Measurements from ENCODE around the gene ANAPC13. TPM values are rescaled to one million over a fixed set of nuclear protein-coding genes. Genes with fewer than 3 reads are reported as not detected.
A peak's percentile ranks its signal among the peaks of the same experiment; 100 is the strongest.

The ANAPC13 gene
- total RNA-seq, 1 experiment from 2014 or later = 81.9 TPM

DNA sequence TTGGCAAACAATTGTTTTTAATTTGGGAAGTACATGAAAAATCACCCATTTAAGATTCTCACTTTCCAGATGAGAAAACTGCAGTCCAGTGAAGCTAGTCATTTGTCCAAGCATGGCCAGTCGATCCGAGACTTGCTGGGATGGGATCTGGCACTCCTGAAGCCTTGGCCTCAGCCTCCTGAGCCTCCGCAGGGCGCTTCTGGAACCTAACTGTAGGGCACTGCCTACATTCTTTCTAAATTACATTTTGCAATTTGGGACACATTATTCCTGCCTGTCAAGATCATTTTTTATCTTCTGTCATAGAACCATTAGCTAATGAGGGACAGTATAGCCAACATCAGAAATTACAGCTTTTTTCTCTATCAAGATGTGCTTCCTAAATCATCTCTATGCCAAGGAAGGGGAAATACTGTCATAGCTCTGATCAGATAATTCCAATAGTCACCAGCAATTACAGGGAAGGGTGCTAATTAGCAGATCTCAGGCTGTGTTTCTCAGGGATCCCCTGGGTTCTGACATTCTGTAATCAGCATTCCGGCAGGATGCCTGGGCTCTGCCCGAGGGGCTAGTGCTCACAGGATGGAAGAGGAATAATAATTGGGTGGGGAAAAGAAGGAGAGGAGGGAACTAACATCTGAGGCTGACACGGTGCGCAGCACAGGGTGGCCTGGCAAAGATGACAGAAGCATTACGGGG is 28.3 kb downstream of the ANAPC13 start:
- no peaks in the 10 kb centered on the region for H3K27me3 ChIP-seq (replicated peaks)
- no peak for DNase-seq (ENCODE audit: low read depth in 1 of 2, low spot score in 2 of 2)
- H3K4me3 ChIP-seq = no peak overlapping the region
- H3K27ac ChIP-seq = no peak overlapping the region
- no peaks in the 10 kb centered on the region for H3K36me3 ChIP-seq
- H3K4me1 ChIP-seq (replicated peaks) = peaks cover 9% of the 10 kb centered on the region
- H3K9me3 ChIP-seq (replicated peaks) = no peaks in the 10 kb centered on the region

DNA sequence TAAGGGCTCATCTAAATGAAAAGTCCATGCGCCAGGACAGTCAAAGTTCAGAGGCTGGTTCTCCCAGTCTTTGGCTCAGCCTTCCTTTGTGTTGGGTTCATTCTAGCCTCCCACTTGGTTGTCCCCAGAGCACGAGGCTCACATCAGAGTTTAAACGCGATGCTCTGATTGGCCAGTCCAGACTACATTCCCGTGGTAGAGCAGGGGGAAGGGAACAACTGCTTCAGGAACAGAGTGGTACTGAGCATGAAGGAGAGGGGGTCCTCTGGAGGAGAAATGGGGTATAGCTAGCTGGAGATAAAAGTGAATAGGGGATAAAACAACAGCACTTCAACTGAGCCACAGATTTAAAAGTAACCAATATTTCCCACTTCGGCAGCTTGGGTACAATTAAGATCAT is 32.2 kb downstream of the ANAPC13 start:
- Histone ChIP-seq H3K27ac (no peak overlapping the region), H3K4me1 (replicated peaks) (no peaks in the 10 kb centered on the region), H3K9me3 (replicated peaks) (no peaks in the 10 kb centered on the region), H3K27me3 (replicated peaks) (no peaks in the 10 kb centered on the region), H3K36me3 (no peaks in the 10 kb centered on the region), H3K4me3 (no peak overlapping the region)
- no peak for DNase-seq (ENCODE audit: low read depth in 1 of 2, low spot score in 2 of 2)

DNA sequence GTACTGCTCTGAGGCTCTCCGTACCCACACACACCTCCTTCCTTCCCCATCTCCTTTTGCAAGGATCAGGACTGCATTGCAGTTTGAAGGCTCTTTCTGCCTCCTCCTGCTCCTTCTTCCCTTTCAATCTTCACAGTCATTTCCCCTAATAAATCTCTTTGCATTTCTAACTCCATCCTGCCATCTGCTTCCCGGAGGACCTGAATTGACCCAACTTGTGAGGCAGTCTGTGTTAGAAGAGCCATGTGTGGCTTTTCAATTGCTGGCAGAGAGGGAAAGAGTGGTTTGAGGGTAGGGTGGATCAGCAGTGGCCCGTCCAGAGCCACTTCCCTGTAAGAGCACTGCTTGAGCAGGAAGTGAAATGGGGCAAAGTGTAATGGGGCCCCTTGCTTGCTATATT is 35.8 kb downstream of the ANAPC13 start:
- H3K27ac ChIP-seq = no peak overlapping the region
- no peak overlapping the region for H3K4me3 ChIP-seq
- no peaks in the 10 kb centered on the region for H3K9me3 ChIP-seq (replicated peaks)
- H3K27me3 ChIP-seq (replicated peaks) = no peaks in the 10 kb centered on the region
- DNase-seq (ENCODE audit: low read depth in 1 of 2, low spot score in 2 of 2) = no peak
- H3K4me1 ChIP-seq (replicated peaks) = peaks cover 15% of the 10 kb centered on the region
- no peaks in the 10 kb centered on the region for H3K36me3 ChIP-seq

- H3K36me3 ChIP-seq = no peaks in the 10 kb centered on the region
- no peak overlapping the region for H3K4me3 ChIP-seq
- H3K27me3 ChIP-seq (replicated peaks) = no peaks in the 10 kb centered on the region
- no peak for DNase-seq (ENCODE audit: low read depth in 1 of 2, low spot score in 2 of 2)
- peaks cover 15% of the 10 kb centered on the region for H3K4me1 ChIP-seq (replicated peaks)
- no peak overlapping the region for H3K27ac ChIP-seq
- H3K9me3 ChIP-seq (replicated peaks) = no peaks in the 10 kb centered on the region
These were observed 36.5 kb downstream of the ANAPC13 start for GRCh38 chr3:134449277-134449676.

- DNase-seq (ENCODE audit: low read depth in 1 of 2, low spot score in 2 of 2) = no peak
- peaks cover 15% of the 10 kb centered on the region for H3K4me1 ChIP-seq (replicated peaks)
- no peaks in the 10 kb centered on the region for H3K9me3 ChIP-seq (replicated peaks)
- no peak overlapping the region for H3K27ac ChIP-seq
- H3K4me3 ChIP-seq = no peak overlapping the region
- no peaks in the 10 kb centered on the region for H3K27me3 ChIP-seq (replicated peaks)
- H3K36me3 ChIP-seq = no peaks in the 10 kb centered on the region
These were observed 37.1 kb downstream of the ANAPC13 start for GRCh38 chr3:134448664-134449063.

DNA sequence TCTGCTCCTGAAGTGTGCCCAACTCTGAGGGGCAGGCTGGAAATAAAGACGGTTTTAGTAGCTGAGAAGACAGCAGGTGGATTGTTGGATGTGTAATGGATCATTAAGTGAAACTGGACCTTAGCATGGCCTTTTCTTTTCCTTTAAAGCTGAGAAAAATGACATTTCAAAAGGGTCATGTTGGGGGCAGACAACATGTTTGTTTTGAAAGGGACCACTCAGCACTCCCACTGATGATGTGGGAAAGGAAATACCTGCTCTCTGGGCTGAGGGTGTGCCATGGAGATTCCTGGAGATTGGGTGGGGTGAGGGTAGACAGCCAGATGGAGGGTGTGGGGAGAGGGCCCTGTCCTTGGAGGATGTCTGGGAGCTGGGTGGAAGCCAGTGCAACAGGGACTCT is 38.4 kb downstream of the ANAPC13 start:
- DNase-seq (ENCODE audit: low read depth in 1 of 2, low spot score in 2 of 2) = no peak
- H3K36me3 ChIP-seq = no peaks in the 10 kb centered on the region
- no peak overlapping the region for H3K27ac ChIP-seq
- H3K4me1 ChIP-seq (replicated peaks) = peaks cover 15% of the 10 kb centered on the region
- no peaks in the 10 kb centered on the region for H3K27me3 ChIP-seq (replicated peaks)
- no peaks in the 10 kb centered on the region for H3K9me3 ChIP-seq (replicated peaks)
- H3K4me3 ChIP-seq = no peak overlapping the region

GRCh38 chr3:134446800-134447199 is 39.0 kb downstream of the ANAPC13 start:
- Histone ChIP-seq H3K4me3 (no peak overlapping the region), H3K4me1 (replicated peaks) (peaks cover 15% of the 10 kb centered on the region), H3K27me3 (replicated peaks) (no peaks in the 10 kb centered on the region), H3K9me3 (replicated peaks) (no peaks in the 10 kb centered on the region), H3K36me3 (no peaks in the 10 kb centered on the region), H3K27ac (no peak overlapping the region)
- no peak for DNase-seq (ENCODE audit: low read depth in 1 of 2, low spot score in 2 of 2)

DNA sequence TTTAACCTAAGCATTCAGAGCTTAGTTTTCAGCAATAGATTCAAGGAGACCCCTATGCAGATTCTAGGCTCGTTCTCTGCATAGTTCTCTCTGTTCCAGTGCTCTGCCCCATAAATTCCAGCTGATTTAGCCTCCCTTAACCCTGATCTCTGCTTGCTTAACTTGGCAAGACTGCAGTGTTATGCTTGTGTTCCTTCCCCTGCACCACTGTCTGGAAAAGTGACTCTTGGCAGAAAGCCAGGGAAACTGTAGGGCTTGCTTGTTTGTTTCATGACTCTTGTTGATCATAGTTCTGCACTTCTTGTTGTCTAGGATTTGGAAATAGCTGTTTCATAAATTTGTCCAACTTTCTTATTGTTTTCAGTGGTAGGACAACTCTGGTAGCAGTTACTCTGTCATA is 40.1 kb downstream of the ANAPC13 start:
- no peaks in the 10 kb centered on the region for H3K27me3 ChIP-seq (replicated peaks)
- H3K36me3 ChIP-seq = no peaks in the 10 kb centered on the region
- H3K9me3 ChIP-seq (replicated peaks) = no peaks in the 10 kb centered on the region
- DNase-seq (ENCODE audit: low read depth in 1 of 2, low spot score in 2 of 2) = peak in 1 of 2 experiments; percentile 37
- no peak overlapping the region for H3K4me3 ChIP-seq
- H3K4me1 ChIP-seq (replicated peaks) = peaks cover 15% of the 10 kb centered on the region
- H3K27ac ChIP-seq = no peak overlapping the region

DNA sequence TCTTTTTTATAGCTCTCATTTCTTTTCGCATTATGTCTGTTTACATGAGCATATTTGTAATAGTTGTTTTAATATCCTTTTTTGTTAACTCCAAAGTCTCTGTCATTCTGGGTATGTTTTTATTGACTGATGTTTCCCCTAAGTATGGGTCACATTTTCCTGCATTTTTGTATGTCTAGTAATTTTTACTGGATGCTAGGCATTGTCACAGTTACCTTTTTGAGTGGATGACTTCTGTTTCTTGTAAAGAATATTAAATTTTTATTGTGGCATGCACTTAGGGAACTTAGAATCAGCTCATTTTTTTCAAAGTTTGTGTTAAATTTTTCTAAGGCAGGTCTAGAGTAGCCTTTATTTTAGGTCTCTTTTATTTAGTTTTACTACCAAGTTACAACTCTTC is 40.7 kb downstream of the ANAPC13 start:
- H3K27me3 ChIP-seq (replicated peaks) = no peaks in the 10 kb centered on the region
- H3K36me3 ChIP-seq = no peaks in the 10 kb centered on the region
- H3K4me1 ChIP-seq (replicated peaks) = peaks cover 15% of the 10 kb centered on the region
- no peak overlapping the region for H3K4me3 ChIP-seq
- DNase-seq (ENCODE audit: low read depth in 1 of 2, low spot score in 2 of 2) = no peak
- no peak overlapping the region for H3K27ac ChIP-seq
- no peaks in the 10 kb centered on the region for H3K9me3 ChIP-seq (replicated peaks)

DNA sequence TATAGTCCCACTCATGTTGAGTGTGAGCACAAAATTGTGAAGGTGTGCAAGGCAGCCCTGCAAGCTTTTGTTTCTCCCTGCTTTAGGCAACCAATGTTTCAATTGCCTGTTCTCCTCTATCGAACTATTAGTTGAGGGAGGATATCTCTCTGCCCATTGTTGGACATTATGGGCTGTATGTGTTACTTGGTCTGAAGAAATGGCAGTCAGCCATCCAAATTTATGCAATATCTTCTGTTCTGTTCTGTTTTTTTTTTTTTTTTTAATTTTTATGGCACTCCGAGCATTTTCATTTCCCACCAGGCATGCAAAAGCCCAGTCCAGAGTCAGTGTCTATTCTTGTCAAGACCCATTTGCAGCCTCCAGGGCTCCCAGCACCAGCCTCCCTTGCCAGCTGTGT is 44.0 kb downstream of the ANAPC13 start:
- H3K4me3 ChIP-seq = no peak overlapping the region
- peaks cover 23% of the 10 kb centered on the region for H3K4me1 ChIP-seq (replicated peaks)
- H3K9me3 ChIP-seq (replicated peaks) = no peaks in the 10 kb centered on the region
- no peaks in the 10 kb centered on the region for H3K36me3 ChIP-seq
- no peaks in the 10 kb centered on the region for H3K27me3 ChIP-seq (replicated peaks)
- H3K27ac ChIP-seq = no peak overlapping the region
- no peak for DNase-seq (ENCODE audit: low read depth in 1 of 2, low spot score in 2 of 2)

GRCh38 chr3:134441321-134441720 is 44.5 kb downstream of the ANAPC13 start:
- H3K36me3 ChIP-seq = no peaks in the 10 kb centered on the region

GRCh38 chr3:134437211-134437752 is 48.5 kb downstream of the ANAPC13 start:
- peak in 1 of 2 experiments; percentile 59 for DNase-seq (ENCODE audit: low read depth in 1 of 2, low spot score in 2 of 2)
- H3K4me3 ChIP-seq = no peak overlapping the region
- no peaks in the 10 kb centered on the region for H3K27me3 ChIP-seq (replicated peaks)
- H3K9me3 ChIP-seq (replicated peaks) = no peaks in the 10 kb centered on the region
- H3K36me3 ChIP-seq = no peaks in the 10 kb centered on the region
- H3K4me1 ChIP-seq (replicated peaks) = peaks cover 14% of the 10 kb centered on the region
- H3K27ac ChIP-seq = peak overlapping the region; percentile 32

More at GRCh38 chr3:134441321-134441720, 44.5 kb downstream of the ANAPC13 start:
- Histone ChIP-seq H3K27me3 (replicated peaks) (no peaks in the 10 kb centered on the region), H3K4me3 (no peak overlapping the region), H3K9me3 (replicated peaks) (no peaks in the 10 kb centered on the region), H3K27ac (no peak overlapping the region), H3K4me1 (replicated peaks) (peaks cover 22% of the 10 kb centered on the region)
- DNase-seq (ENCODE audit: low read depth in 1 of 2, low spot score in 2 of 2) = no peak

GRCh38 chr3:134432236-134432635 is 53.5 kb downstream of the ANAPC13 start:
- no peak for DNase-seq (ENCODE audit: low read depth in 1 of 2, low spot score in 2 of 2)

GRCh38 chr3:134430950-134431445 is 54.8 kb downstream of the ANAPC13 start:
- Histone ChIP-seq H3K27me3 (replicated peaks) (no peaks in the 10 kb centered on the region), H3K27ac (no peak overlapping the region), H3K4me3 (no peak overlapping the region), H3K36me3 (no peaks in the 10 kb centered on the region), H3K4me1 (replicated peaks) (peaks cover 30% of the 10 kb centered on the region), H3K9me3 (replicated peaks) (no peaks in the 10 kb centered on the region)
- DNase-seq (ENCODE audit: low read depth in 1 of 2, low spot score in 2 of 2) = no peak

More at GRCh38 chr3:134432236-134432635, 53.5 kb downstream of the ANAPC13 start:
- Histone ChIP-seq H3K36me3 (no peaks in the 10 kb centered on the region), H3K4me1 (replicated peaks) (peaks cover 23% of the 10 kb centered on the region), H3K9me3 (replicated peaks) (no peaks in the 10 kb centered on the region), H3K27me3 (replicated peaks) (no peaks in the 10 kb centered on the region), H3K27ac (no peak overlapping the region), H3K4me3 (no peak overlapping the region)
